HCT116 (cell line): ENCODE data around the gene PGAP3. TPM values are rescaled to one million over a fixed set of nuclear protein-coding genes. Genes with fewer than 3 reads are reported as not detected.

Experiments
- ATAC-seq: fragments of 200-7000 bp; cut with Tn5 transposase; 2 replicates; pipeline ENCODE4 v1.9.1; 2020; ENCODE audit warnings: mild to moderate bottlenecking, moderate library complexity
- BruUV-seq: library from RNA; stranded (reverse); fragments of 400-500 nt; replicated peaks from 2 replicates; lab custom pipeline; 2021; lab: Mats Ljungman, UMichigan
- CTCF ChIA-PET: fragments of 300-600 bp; sonication (Branson Sonifier 250); formaldehyde crosslinking; loops from one replicate; lab custom pipeline; 2021; ENCODE audit warnings: antibody characterized with exemption; lab: Charles Lee
- POLR2A ChIA-PET: fragments of 300-600, 350-600 bp; sonication (Branson Sonifier 250); formaldehyde crosslinking; loops from one replicate; lab custom pipeline; 2021; ENCODE audit warnings: antibody characterized with exemption; lab: Charles Lee
- RAD21 ChIA-PET, 2 experiments: fragments of 300-600 bp; sonication (Branson Sonifier 250); formaldehyde crosslinking; loops; one replicate each; lab custom pipeline; 2023; ENCODE audit warnings: low total read pairs in 2 of 2; ENCODE audit not compliant: uncharacterized antibody in 2 of 2, unreplicated experiment in 2 of 2, low non-redundant PET in 1 of 2; lab: Charles Lee
- DNase-seq: peaks from one replicate; pipeline ENCODE4 v3.0.0-alpha.2; 2010; ENCODE audit warnings: low read depth, low spot score
- H2AFZ ChIP-seq: fragments of 200-600 bp; shearing (Covaris generic), sonication (generic); 2 replicates; pipeline ENCODE4 v1.6.1; 2017; ENCODE audit warnings: low read depth, mixed run types, mixed read lengths, antibody characterized with exemption, low read length; ENCODE audit not compliant: poor library complexity, severe bottlenecking
- H3K27ac ChIP-seq: 2 replicates; pipeline ENCODE4 v1.5.1; 2012; ENCODE audit warnings: low read depth, low read length
- H3K27me3 ChIP-seq: fragments of 200-600 bp; sonication (generic); 2 replicates; pipeline ENCODE4 v1.6.1; 2016; ENCODE audit warnings: mixed run types, low read length, mixed read lengths; ENCODE audit not compliant: insufficient read depth
- H3K36me3 ChIP-seq, 2 experiments: fragments of 200-500 bp in 1 of 2; fragments of 200-600 bp in 1 of 2; sonication (Bioruptor generic) in 1 of 2; sonication (generic) in 1 of 2; 2 replicates each; pipeline versions ENCODE4 v1.5.1 to v1.6.1; 2014 to 2016; ENCODE audit warnings: low read length in 2 of 2, inconsistent platforms in 1 of 2, mixed read lengths in 1 of 2, mixed run types in 1 of 2; ENCODE audit not compliant: insufficient read depth in 2 of 2, control insufficient read depth in 1 of 2
- H3K4me1 ChIP-seq, 2 experiments: fragments of 200-600 bp in 1 of 2; sonication (generic) in 1 of 2; 2 replicates each; pipeline versions ENCODE4 v1.5.1 to v1.6.1; 2012 to 2017; ENCODE audit warnings: low read length in 2 of 2, inconsistent platforms in 1 of 2, mild to moderate bottlenecking in 1 of 2, mixed read lengths in 1 of 2, mixed run types in 1 of 2, moderate library complexity in 1 of 2; ENCODE audit not compliant: insufficient read depth in 2 of 2, control insufficient read depth in 1 of 2
- H3K4me2 ChIP-seq: fragments of 200-600 bp; sonication (generic); 2 replicates; pipeline ENCODE4 v1.6.1; 2017; ENCODE audit warnings: mixed run types, low read length, mixed read lengths
- H3K4me3 ChIP-seq, 2 experiments: fragments of 200-600 bp in 1 of 2; sonication (generic) in 1 of 2; replicated peaks in 1 of 2; 2 replicates each; pipeline ENCODE4 v1.5.1; 2011 to 2016; ENCODE audit warnings: low read length in 2 of 2, control low read depth in 1 of 2, low read depth in 1 of 2, mild to moderate bottlenecking in 1 of 2, mixed read lengths in 1 of 2, mixed run types in 1 of 2
- H3K79me2 ChIP-seq: fragments of 200-600 bp; sonication (generic); 2 replicates; pipeline ENCODE4 v1.6.1; 2017; ENCODE audit warnings: mild to moderate bottlenecking, mixed run types, low read length, moderate library complexity, mixed read lengths; ENCODE audit not compliant: insufficient read depth
- H3K9ac ChIP-seq: fragments of 200-600 bp; sonication (generic); 2 replicates; pipeline ENCODE4 v1.6.1; 2016; ENCODE audit warnings: low read length, mixed read lengths
- H3K9me2 ChIP-seq: fragments of 200-600 bp; sonication (generic), shearing (Covaris generic); 2 replicates; pipeline ENCODE4 v1.6.1; 2017; ENCODE audit warnings: mixed run types, mild to moderate bottlenecking, moderate library complexity; ENCODE audit not compliant: insufficient read depth
- H3K9me3 ChIP-seq, 2 experiments: fragments of 200-500 bp in 1 of 2; fragments of 200-600 bp in 1 of 2; sonication (Bioruptor generic) in 1 of 2; sonication (generic) in 1 of 2; 2 replicates each; pipeline ENCODE4 v1.6.1; 2014 to 2017; ENCODE audit warnings: low read length in 2 of 2, mixed read lengths in 2 of 2, inconsistent platforms in 1 of 2, low read depth in 1 of 2, mild to moderate bottlenecking in 1 of 2, mixed run types in 1 of 2, moderate library complexity in 1 of 2; ENCODE audit not compliant: control insufficient read depth in 1 of 2, insufficient read depth in 1 of 2
- H4K20me1 ChIP-seq: fragments of 200-600 bp; sonication (generic), shearing (Covaris generic); 2 replicates; pipeline ENCODE4 v1.6.1; 2017; ENCODE audit warnings: mixed run types, mild to moderate bottlenecking, moderate library complexity; ENCODE audit not compliant: insufficient read depth
- CBX3 ChIP-seq: IDR thresholded peaks from 2 replicates; pipeline ENCODE4 v1.6.1; 2012; ENCODE audit warnings: low read depth
- ELF1 ChIP-seq: IDR thresholded peaks from 2 replicates; pipeline ENCODE4 v1.6.1; 2012; ENCODE audit warnings: low read depth, borderline replicate concordance
- SP1 ChIP-seq: IDR thresholded peaks from 2 replicates; pipeline ENCODE4 v1.6.1; 2012; ENCODE audit warnings: low read depth
- SRF ChIP-seq: IDR thresholded peaks from 2 replicates; pipeline ENCODE4 v1.6.1; 2012; ENCODE audit warnings: low read depth
- TCF7L2 ChIP-seq: IDR thresholded peaks from 2 replicates; pipeline ENCODE4 v1.7.0; 2011; ENCODE audit warnings: borderline replicate concordance, inconsistent platforms; ENCODE audit not compliant: insufficient read depth, insufficient read length; ENCODE audit errors: extremely low read depth
- intact Hi-C: fragments of 100-400 bp; cut with micrococcal nuclease; formaldehyde crosslinking; loops from 2 replicates; pipeline ENCODE4 v1.10.0; 2022
- total RNA-seq: library from RNA; stranded (reverse); gene quantifications from one replicate; pipeline ENCODE4 v1.2.1, GENCODE V29; 2021; ENCODE audit not compliant: unreplicated experiment
- TF ChIP-seq, protein P1 (sequence below): IDR thresholded peaks from 2 replicates; pipeline ENCODE4 v1.6.1; 2012; ENCODE audit warnings: low read depth

PGAP3 gene
- total RNA-seq, 1 experiment from 2014 or later = 15.2 TPM

DNA sequence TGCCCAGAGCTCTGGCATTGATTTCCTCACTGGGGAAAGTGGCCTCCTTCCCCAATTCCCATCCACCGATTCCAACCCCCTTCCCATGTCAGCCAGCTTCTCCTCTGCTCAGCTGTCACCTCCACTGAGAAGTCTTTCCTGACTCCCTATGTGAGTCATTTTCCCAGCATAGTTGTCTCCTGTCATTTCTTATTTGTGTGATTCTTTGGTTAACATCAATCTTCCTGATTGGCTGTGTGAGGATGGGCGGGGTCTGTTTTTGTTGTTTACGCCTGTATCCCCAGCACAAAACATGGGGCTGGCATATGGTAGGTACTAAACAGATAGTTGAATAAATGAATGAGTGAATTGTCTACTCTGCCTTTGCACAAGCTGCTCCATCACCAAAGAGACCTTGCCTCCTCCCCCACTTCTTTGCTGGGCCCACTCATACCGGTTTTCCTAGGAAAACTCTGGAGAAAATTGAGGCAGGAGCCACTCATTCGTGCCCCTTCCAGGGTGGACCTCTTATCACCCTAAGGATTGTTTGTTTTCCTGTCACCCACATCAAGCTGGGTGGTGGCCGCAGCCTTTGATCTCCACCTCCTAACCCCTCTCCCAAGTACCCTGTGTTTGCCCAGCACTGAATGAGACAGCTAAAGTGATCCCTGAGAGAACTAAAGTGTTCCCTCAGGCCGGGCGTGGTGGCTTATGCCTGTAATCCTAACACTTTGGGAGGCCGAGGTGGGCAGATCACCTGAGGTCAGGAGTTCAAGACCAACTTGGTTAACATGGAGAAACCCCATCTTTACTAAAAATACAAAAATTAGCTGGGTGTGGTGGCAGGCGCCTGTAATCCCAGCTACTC is 48.7 kb upstream of the PGAP3 start:
- POLR2A ChIA-PET = no interaction called here
- ATAC-seq = no peak
- no peaks in the 10 kb centered on the region for H3K9me2 ChIP-seq
- peaks cover 22% of the 10 kb centered on the region; the same call in 1 of the 2 replicates for H3K79me2 ChIP-seq
- H3K4me2 ChIP-seq = peak overlapping the region; percentile 100
- BruUV-seq = no TSS peak
- H3K36me3 ChIP-seq = no peaks in the 10 kb centered on the region
- RAD21 ChIA-PET = interaction anchor here in 1 of 2 experiments (0.6 kb wide), 1 partner anchor 31 kb away, joined by 5 read pairs; no protein-coding TSS in a partner anchor
- H3K9ac ChIP-seq = no peak overlapping the region; the same call in 1 of the 2 replicates
- TF ChIP-seq SRF (no peak), ELF1 (no peak), SP1 (peak; percentile 65), CBX3 (no peak), TCF7L2 (no peak)
- TF ChIP-seq, protein P1, sequence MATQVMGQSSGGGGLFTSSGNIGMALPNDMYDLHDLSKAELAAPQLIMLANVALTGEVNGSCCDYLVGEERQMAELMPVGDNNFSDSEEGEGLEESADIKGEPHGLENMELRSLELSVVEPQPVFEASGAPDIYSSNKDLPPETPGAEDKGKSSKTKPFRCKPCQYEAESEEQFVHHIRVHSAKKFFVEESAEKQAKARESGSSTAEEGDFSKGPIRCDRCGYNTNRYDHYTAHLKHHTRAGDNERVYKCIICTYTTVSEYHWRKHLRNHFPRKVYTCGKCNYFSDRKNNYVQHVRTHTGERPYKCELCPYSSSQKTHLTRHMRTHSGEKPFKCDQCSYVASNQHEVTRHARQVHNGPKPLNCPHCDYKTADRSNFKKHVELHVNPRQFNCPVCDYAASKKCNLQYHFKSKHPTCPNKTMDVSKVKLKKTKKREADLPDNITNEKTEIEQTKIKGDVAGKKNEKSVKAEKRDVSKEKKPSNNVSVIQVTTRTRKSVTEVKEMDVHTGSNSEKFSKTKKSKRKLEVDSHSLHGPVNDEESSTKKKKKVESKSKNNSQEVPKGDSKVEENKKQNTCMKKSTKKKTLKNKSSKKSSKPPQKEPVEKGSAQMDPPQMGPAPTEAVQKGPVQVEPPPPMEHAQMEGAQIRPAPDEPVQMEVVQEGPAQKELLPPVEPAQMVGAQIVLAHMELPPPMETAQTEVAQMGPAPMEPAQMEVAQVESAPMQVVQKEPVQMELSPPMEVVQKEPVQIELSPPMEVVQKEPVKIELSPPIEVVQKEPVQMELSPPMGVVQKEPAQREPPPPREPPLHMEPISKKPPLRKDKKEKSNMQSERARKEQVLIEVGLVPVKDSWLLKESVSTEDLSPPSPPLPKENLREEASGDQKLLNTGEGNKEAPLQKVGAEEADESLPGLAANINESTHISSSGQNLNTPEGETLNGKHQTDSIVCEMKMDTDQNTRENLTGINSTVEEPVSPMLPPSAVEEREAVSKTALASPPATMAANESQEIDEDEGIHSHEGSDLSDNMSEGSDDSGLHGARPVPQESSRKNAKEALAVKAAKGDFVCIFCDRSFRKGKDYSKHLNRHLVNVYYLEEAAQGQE = no peak
- H4K20me1 ChIP-seq = no peaks in the 10 kb centered on the region
- no peak overlapping the region for H2AFZ ChIP-seq
- CTCF ChIA-PET = interaction anchor here (1.1 kb wide), 1 partner anchor 115 kb away, joined by 3 read pairs; no protein-coding TSS in a partner anchor
- H3K4me1 ChIP-seq = peaks cover 31 to 58% of the 10 kb centered on the region in 2 experiments
- H3K27ac ChIP-seq = peak overlapping the region; percentile 16; the same call in 1 of the 2 replicates
- no peak overlapping the region for H3K4me3 ChIP-seq
- peak; percentile 47 for DNase-seq
- H3K27me3 ChIP-seq = no peaks in the 10 kb centered on the region
- no peaks in the 10 kb centered on the region for H3K9me3 ChIP-seq
- intact Hi-C loops = loop anchor here (5.0 to 10.0 kb wide), 2 partner anchors 114 to 218 kb away; no protein-coding TSS in a partner anchor
